ENCODE measurements around the gene CD99.
A peak's percentile ranks its signal among the peaks of the same experiment; 100 is the strongest.

Gene CD99

DNA sequence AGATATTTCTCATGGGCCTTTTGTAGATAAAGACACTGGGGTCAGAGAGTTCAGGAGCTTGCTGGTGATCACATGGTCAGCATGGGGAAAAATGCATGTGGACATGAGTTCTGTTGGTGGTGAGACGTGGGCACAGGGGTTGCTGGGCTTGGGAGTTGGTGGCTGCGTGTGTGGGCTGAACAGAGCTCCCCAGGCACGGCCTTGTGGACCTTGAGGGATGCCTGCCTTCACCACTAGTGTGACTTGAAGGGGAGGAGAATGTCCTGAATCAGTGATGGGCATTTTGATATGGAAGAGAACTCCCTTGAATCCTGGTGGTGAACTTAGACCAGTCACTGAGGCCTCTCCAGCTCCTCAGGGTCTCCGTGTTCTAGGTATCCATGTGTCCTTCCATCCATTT lies 8.9 kb downstream of the CD99 start:
- TF ChIP-seq ZNF274 (IDR thresholded peaks at IDR 0.05; ENCODE audit: low read depth, low read length) = no peak
- no peak overlapping the region for H3K4me3 ChIP-seq (ENCODE audit: low read length)

DNA sequence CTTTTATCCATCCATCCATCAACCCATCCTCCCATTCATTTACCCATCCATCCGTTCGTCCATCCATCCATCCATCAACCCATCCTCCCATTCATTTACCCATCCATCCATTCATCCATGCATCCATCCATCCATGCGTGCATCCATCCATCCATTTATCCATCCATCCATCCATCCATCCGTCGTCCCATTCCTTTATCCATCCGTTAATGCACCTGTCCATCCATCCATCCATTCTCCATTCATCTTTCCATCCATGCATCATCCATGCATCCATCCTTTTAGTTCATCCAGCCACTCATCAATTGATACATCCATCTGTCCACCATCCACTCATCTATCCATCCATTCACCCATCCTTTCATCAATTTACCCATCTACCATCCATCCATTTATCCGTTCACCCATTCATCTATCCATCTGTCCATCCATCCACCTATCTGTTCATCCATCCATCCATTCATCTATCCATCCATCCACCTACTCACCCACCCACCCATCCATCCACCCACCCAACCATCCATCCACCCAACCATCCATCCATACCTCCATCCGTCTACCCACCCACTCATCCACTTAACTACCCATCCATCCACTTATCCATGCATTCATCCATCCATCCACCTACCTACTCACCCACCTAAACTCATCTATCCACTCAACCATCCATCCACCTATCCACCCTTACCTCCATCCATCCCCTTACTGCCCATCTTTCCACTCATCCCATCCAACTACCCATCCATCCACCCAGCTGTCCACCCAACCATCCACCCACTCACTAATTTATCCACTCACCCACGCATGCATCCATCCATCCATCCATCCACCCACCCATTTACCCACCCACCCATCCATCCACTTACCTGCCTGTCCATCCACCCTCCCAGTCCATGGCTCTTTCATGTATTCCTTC lies 9.6 kb downstream of the CD99 start:
- no peak for TF ChIP-seq ZNF274 (IDR thresholded peaks at IDR 0.05; ENCODE audit: low read depth, low read length)
- no peak overlapping the region for H3K4me3 ChIP-seq (ENCODE audit: low read length)

DNA sequence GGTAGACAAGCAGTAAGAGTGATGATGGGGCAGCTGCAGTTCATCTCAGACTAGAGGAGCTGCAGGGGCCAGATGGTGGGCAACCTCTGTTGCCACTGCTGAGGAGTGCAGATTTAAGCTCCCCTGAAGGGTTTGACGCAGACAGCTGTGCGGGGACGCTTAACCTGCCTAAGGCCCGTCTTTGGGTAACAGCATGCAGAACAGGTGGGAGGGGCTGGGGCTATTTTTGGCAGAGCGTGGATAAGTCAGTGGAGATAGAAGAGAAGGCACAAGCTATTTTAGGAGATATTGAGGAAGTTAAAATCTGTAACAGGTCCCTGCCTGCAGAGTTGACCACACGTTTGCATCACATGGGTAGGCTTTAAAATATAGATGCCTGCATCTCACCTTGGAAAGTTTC lies 10.5 kb downstream of the CD99 start:
- H3K4me3 ChIP-seq (ENCODE audit: low read length) = no peak overlapping the region
- no peak for TF ChIP-seq ZNF274 (IDR thresholded peaks at IDR 0.05; ENCODE audit: low read depth, low read length)

DNA sequence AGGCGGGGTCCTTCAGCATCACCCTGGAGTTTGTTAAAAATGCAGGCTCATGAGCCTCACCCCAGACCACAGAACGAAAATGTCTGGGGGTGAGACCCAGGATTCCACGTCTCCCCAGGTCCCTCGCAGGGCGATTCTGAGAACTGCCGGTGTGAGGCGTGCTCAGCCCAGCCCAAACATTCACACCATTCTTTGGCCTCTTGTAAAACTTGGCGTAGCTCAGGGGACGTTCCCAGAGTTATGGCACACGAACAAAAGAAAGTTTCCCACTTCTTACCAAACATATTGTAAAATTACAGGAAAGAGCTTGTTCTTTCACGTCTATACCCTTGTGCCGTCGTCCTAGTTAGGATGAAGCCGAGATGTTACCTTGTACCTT lies 12.9 kb downstream of the CD99 start:
- TF ChIP-seq ZNF274 (IDR thresholded peaks at IDR 0.05; ENCODE audit: low read depth, low read length) = no peak
- H3K4me3 ChIP-seq (ENCODE audit: low read length) = no peak overlapping the region

DNA sequence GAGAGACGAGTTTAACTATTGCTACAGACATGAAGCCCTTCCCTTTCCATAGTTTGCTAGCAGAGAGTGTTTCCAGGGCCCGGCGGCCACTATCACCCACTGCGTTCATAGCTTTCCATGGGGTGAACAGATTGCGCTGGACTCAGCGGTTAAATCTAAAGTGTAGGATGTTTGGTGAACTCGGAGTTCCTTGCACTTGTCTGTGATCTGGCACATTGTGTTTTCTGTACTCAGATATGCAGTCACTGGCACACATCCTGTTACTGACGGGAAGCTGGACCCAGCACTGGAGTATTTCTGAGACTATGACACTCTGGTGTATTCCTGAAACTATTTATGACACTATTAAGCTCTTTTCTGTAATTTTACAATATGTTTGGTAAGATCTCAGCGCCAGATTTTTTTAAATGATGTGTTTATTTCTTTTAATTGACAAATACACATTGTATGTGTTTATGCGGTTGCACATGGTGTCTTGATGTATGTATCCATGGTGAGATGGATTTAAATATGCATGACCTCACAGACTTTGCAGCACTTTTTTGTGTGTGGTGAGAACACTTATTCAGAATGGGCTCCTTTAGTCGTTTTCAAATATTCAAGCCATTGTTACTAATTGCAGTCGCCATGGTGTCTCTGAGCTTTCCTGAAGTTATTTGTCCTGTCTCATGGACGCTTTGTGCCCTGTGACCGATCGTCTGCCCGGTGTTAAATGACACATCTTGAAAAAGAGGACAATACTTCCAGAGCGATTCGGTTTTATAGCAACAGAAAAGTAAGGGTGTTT lies 14.1 kb downstream of the CD99 start:
- no peak for TF ChIP-seq ZNF274 (IDR thresholded peaks at IDR 0.05; ENCODE audit: low read depth, low read length)
- no peak overlapping the region for H3K4me3 ChIP-seq (ENCODE audit: low read length)

DNA sequence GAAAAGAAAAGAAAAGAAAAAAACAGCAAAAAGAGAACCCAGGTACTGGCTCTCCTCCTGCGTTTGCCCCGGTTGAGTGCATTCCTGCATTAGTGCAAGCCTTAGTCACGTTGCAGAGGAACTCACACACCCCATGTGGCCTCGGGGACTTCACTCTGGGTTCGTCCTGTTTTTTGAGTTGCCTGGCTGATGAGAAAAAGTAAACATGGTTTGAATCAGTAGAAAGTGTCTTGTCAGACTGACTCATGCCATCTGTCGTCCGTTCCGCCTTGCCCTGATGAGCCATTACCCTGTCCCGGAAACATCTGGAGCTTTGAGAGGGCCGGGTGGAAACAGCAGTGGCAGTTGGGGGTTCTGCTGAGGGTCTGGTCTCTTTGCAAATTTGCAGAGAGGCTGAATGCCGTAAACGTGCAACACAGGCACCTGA lies 16.3 kb downstream of the CD99 start:
- H3K4me3 ChIP-seq (ENCODE audit: low read length) = no peak overlapping the region; the same call in 1 of the 2 replicates
- TF ChIP-seq ZNF274 (IDR thresholded peaks at IDR 0.05; ENCODE audit: low read depth, low read length) = no peak

DNA sequence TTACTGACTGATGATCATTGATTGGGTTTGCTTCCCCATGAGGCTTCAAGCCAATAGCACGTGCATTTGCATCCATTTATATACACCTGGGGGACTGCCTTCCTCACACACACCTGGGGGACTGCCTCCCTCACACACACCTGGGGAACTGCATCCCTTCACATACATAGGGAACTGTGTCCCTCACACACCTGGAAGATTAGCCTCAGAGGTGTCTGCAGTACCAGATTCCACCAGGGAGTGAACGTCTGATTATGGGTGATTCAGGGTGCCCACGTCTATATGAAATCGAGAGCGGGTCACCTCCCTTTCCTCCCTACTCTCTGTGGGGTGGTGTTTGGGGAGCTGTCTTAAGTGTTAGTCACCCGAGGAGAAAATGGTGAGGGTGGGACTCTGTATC lies 16.9 kb downstream of the CD99 start:
- H3K4me3 ChIP-seq (ENCODE audit: low read length) = no peak overlapping the region; the same call in 1 of the 2 replicates
- no peak for TF ChIP-seq ZNF274 (IDR thresholded peaks at IDR 0.05; ENCODE audit: low read depth, low read length)

DNA sequence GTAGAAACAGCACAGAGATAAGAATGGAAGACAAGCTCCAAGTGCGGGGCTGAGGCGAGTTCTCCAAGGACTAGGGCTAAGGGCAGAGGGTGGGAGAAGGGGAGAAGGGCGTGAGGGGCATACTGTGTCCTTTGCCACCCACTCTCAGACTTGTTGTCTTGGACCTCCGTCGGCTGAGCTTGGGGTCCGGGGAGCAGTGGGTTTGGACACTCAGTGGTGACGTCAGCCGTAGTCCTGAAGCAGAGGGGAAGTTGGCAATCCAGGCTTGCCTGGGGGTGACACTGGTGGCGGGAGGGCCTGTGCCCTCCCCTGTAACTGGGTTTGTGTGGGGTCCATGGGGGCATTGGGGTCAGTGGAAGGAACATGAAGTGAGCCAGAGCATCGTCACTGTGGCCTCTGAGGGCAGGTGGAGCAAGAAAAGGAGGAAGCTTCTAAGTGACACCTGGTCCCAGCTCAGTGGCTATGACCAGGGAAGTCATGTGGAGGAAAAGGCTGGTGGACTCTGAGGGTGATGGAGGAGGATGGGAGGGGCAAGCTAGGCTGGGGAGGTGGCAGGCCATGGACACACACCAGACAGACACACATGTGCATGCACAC lies 17.6 kb downstream of the CD99 start:
- H3K4me3 ChIP-seq (ENCODE audit: low read length) = no peak overlapping the region
- TF ChIP-seq ZNF274 (IDR thresholded peaks at IDR 0.05; ENCODE audit: low read depth, low read length) = no peak

DNA sequence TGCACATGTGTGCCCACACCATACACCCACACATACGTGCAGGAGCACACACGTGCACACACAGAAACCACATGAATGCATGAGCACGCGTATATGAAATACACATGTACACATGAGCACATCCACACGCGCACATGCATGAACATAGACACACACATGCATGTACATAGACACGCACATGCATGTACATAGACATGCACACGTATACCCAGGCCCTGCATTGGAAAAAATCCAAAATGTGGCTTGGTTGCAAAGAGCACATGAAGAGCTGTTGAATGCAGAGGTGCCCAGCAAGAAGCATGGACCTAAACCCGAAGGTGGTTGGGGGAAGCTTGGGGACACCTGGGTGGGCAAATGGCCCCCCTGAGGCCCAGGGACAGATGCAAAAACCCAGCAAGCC lies 18.5 kb downstream of the CD99 start:
- H3K4me3 ChIP-seq (ENCODE audit: low read length) = no peak overlapping the region; the same call in 1 of the 2 replicates
- TF ChIP-seq ZNF274 (IDR thresholded peaks at IDR 0.05; ENCODE audit: low read depth, low read length) = no peak

DNA sequence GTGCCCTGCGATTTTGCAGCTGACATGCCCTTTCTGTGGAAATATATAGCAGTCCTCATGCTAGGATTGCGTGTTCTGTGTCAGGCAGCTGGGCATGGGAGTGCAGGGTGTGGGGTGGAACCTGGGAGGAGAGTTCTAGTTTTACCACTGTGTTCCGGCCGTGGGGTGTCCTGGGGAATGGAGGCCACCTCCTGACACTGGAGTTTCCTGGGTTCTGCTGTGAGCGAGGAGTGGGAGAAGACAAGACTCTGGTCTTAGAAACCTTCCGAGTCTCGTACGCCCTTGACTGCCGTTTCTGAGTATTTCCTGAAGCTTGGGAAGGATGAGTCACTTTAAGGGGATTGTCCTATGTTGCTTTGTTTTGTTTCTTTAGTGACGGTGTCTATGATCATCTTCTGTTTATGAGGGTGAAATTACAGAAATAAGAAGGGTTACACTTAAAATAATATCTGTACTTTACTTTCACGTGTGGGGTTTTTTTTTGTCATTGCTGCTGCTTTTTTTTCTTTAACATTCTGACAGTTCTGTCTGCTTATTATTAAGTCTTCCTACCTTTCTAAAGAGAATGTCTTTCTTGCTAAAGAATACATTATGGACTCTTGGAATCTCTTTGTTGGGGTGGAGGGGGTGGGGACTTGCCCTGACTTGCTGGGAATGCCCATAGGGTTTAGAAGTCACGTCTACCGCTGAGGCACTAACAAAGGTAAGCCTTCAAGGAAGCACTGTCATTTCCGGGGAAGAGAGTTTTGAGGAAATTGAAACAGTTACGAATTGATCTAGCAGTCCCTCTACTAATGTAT lies 19.1 kb downstream of the CD99 start:
- H3K4me3 ChIP-seq (ENCODE audit: low read length) = peak overlapping the region; percentile 28; the same call in 1 of the 2 replicates

DNA sequence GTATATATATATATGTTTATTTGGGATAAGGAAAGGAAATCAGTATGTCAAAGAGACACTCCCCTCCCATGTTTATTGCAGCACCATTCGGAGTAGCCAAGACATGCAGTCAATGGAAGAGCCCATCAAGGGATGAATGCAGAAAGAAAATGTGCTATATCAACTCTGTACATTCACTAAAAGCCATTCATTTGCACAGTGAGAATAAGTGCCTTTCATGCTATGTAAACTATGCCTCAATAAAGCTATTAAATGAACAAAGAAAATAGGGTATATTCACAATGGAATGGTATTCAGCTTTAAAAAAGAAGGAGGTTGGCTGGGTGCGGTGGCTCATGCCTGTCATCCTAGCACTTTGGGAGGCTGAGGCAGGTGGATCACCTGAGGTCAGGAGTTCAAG lies 20.3 kb downstream of the CD99 start:
- no peak overlapping the region for H3K4me3 ChIP-seq (ENCODE audit: low read length)
- no peak for TF ChIP-seq ZNF274 (IDR thresholded peaks at IDR 0.05; ENCODE audit: low read depth, low read length)

More for the DNA sequence above, 19.1 kb downstream of the CD99 start:
- TF ChIP-seq ZNF274 (IDR thresholded peaks at IDR 0.05; ENCODE audit: low read depth, low read length) = no peak

DNA sequence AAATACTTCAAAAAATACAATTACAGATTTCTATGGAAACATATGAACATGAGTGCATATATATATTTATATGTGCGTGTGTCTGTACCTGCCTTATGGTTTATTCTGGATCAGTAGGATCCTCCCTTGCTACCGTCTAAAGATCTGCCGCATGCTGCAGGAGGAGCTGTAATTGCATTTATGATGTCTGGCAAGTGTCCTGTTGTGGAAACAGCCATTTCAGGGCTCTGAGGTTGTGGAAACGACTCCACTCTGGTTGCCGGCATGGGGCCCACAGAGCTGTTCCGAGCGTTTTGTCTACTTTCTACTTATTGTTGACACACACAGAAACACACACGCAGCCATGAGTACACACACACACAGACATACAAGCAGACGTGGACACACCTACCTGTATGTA lies 21.3 kb downstream of the CD99 start:
- TF ChIP-seq ZNF274 (IDR thresholded peaks at IDR 0.05; ENCODE audit: low read depth, low read length) = no peak
- H3K4me3 ChIP-seq (ENCODE audit: low read length) = no peak overlapping the region

DNA sequence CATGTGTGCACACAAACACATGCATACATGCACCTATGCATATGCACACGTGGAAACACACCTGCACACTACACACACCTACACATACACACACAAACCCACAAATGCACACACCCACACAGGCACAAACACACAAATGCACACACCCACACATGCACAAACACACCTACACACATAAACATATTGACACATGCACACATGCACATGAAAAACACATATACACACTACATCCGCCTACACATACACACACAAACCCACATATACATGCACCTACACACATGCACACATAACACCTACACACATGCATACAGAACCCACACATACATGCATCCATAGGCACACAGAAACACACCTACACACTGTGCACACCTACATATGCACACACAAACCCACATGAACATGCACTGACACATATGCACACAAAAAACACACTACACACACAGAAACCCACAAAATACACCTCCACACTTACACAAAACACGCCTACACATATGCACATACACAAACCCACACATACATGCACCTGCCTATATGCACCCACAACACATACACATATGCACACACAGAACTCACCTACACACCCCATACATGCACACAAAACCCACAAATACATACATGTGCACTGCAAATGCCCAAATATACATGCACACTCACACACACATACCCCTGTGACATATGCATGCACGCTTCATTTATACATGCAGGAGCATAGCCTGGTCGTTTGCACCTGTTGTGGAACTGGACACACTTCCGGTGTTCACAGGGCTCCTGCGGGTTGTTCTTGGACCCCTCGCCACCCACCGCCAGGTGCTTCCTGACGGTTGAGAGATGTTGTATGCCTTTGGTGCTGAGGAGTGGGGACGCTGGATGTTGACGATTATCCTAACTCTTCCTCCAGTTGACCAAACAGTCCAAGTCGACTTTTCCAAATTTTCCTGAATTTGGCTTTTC lies 22.1 kb downstream of the CD99 start:
- no peak overlapping the region for H3K4me3 ChIP-seq (ENCODE audit: low read length)
- TF ChIP-seq ZNF274 (IDR thresholded peaks at IDR 0.05; ENCODE audit: low read depth, low read length) = no peak

Measured in GM08714 (cell line).